Activated CD4-positive, CD25-positive, alpha-beta regulatory T cell (primary cell): ENCODE results near the gene AKAP13.
"Not testable (repeated sequence)": the region's sequence is repeated elsewhere in the genome, so short reads cannot be mapped to it uniquely, and the experiment has no call there.

ENCODE experiments used
- DNase-seq, 4 experiments: peaks; one replicate each; lab custom pipeline; 2025; lab: John Stamatoyannopoulos, UW

The AKAP13 gene

GRCh38 chr15:85564686-85565085 is 184.3 kb downstream of the AKAP13 start:
- no peak for DNase-seq

- no peak for DNase-seq
Measured at GRCh38 chr15:85568261-85568808, 187.9 kb downstream of the AKAP13 start.

DNA sequence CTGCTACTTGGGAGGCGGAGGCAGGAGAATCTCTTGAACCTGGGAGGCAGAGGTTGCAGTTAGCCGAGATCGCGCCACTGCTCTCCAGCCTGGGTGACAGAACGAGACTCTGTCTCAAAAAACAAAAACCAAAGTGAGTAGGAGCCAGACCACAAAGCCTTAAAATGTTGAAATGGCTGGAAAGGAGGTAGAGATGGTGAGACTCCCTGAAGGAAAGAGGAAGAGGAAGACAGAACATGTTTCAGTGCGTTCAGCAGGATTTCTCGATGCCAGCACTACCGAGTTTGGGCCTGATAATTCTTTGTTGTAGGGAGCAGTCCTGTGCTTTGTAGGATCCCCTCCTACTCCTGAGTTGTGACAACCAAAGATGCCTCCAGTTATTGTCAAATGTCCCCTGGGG is 189.9 kb downstream of the AKAP13 start:
- DNase-seq, result no peak

GRCh38 chr15:85571780-85572179 is 191.4 kb downstream of the AKAP13 start:
- no peak for DNase-seq

DNA sequence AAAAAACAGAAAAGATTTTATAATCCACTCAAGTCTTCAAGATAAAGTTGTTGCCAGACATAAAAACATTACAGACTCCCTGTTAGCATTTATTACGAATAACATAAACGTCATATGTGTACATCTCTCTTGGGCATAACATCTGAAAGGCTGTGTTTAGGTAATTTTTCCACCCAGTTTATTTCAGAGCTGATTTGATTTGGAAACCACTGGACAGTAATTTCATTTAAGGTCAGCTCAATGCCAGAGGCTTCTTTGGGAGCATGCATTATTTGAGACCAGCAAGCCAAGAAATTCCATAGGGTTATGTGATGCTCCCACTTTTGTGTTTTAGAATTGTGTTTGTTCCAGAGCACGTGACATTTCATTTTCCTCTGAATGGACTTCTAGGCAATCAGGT is 196.0 kb downstream of the AKAP13 start:
- DNase-seq, result no peak

GRCh38 chr15:85578941-85579701 is 198.7 kb downstream of the AKAP13 start:
- no peak for DNase-seq

GRCh38 chr15:85579957-85580694 is 199.7 kb downstream of the AKAP13 start:
- no peak for DNase-seq

DNA sequence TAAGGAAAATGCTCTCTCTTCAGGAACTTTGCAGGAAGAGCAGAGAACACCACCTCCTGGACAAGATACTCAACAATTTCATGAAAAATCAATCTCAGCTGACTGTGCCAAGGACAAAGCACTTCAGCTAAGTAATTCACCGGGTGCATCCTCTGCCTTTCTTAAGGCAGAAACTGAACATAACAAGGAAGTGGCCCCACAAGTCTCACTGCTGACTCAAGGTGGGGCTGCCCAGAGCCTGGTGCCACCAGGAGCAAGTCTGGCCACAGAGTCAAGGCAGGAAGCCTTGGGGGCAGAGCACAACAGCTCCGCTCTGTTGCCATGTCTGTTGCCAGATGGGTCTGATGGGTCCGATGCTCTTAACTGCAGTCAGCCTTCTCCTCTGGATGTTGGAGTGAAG is 200.5 kb downstream of the AKAP13 start:
- DNase-seq, result peak in 3 of 4 experiments; percentile 4 to 17 (median 10)

- no peak for DNase-seq
Measured at GRCh38 chr15:85581495-85581894, 201.1 kb downstream of the AKAP13 start.

- peak in 2 of 4 experiments; percentile 10 to 45 for DNase-seq
Measured at GRCh38 chr15:85582131-85583079, 202.0 kb downstream of the AKAP13 start.

DNA sequence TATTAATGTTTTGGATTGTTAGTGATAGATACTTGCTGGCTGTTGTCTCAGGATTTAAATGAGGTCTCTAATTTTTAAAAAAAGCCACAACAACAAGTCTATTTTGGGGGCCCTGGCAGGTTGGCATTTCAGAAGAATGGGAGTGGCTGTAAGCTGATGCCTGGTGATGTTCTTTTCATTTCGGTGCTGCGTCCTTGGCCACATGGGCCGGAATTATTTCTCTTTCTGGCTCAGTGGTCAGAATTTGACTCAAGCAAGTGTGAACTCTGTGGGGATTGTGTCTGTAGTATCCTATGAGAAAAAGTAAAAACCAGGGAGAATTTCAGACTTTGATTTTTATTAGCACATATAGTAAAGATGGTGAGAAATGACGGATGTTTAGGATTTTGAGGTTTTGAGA is 203.0 kb downstream of the AKAP13 start:
- DNase-seq, result no peak

DNA sequence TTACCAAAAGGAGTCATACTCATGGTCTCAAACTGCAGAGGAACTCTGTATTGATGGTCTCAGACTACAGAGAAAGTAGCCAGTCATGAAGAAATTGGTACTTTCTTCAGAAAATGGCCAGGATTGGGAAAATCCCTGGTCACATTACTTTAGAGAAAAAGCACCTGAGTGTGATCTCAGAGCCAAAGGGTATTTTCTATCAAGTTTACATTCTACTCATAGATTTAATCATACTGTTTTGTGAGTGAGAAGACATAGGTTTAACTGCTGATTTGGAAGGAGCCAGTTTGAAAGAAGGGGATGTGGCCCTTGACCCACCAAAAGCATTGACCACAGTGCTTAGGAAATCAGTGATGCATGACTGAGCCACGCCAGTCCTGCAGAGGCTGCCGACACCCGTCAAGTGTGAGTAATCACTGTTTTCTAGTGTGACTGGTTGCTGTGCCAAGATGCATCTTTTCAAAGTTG is 203.6 kb downstream of the AKAP13 start:
- DNase-seq, result no peak

DNA sequence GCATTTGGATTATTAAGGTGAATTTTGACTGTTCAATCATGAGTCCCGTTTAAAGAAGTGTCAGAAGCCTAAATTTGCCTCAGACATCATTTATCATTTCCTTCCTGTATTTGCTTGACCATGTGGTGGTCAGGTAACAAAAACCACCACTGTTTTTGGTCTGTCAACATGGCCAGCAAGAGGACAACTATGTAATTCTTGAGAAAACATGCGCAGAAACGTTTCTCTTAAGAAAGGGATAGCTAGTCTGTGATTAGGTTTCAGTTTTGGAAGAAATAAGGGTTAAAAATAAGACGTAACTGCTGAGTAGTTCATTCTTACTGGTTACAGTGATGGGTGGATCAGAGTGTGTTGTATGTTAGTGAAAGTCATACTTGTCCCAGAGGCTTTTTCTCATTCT is 204.5 kb downstream of the AKAP13 start:
- no peak for DNase-seq

DNA sequence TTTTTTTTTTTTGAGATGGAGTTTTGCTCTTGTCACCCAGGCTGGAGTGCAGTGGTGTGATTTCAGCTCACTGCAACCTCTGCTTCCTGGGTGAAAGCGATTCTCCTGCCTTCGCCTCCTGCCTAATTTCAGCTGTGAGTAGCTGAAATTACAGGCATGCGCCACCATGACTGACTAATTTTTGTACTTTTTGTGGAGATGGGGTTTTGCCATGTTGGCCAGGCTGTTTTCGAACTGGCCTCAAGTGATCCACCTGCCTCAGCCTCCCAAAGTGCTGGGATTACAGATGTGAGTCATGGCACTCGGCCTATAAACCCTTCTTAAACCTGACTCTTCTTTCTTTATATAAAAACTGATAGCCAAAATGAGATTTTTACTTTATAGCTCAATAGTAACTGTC is 205.8 kb downstream of the AKAP13 start:
- DNase-seq, result not testable (repeated sequence)

DNA sequence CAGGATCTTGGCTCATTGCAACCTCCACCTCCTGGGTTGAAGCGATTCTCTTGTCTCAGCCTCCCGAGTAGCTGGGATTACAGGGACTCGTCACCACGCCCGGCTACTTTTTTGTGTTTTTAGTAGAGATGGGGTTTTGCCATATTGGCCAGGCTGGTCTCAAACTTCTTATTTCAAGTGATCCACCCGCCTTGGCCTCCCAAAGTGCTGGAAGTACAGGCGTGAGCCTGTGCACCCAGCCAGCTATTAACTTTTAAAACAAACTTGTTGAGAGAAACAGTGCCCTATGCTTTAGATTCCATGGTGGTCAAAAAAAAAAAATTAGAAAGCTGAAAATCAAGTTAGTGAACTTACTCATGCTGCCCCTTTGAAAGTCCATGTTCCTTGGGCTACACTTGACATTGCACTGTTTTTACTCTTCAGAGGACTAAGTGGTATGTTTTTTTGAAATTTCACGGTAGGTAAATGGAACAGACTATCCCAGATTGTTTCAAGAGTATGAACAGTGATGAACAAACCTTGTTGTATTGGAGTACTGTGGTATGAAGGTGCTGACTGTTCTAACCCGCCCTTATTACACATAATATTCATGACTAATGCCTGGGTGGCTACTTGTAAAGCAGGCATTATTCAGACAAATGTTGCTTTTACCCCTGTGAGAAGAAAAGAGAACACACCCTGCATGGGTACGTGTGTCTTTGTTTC is 207.5 kb downstream of the AKAP13 start:
- no peak for DNase-seq

GRCh38 chr15:85588677-85589076 is 208.3 kb downstream of the AKAP13 start:
- no peak for DNase-seq

DNA sequence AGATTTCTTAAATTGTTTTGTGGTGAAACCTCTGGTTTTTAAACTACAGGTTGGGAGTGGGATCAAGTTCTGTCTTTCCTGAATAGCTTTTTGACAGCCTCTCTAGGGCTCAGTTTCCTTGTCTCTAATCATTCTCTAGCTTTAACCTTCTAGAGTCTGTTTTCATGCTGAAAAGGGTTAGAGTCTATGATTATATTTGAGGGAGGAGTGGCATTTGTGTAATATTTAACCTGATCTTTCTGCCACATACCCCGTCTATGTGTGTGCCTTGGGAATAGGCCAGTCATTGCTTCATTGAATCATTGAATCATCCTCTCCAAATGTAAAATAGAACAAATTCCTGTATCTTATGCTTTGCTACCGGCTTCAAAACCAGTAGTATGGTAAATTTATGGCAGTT is 209.4 kb downstream of the AKAP13 start:
- DNase-seq, result no peak

DNA sequence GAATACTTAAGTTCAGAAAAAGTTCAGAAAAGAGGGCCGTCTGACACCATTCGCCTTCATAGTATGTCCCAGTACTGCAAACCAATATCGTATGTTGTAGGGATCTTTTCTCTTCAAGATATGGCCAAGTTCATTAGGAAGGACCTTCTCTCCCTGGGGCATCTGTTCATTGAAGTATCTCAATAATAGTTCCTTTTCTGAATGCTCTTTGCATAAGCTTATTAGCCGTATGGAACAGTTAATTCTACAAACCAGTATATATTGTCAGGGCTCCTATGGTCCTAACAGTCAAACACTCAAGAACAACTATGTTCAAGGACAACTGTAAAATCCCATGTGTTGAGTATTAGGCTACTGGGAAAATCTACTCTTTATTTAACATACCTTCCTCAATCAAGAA is 211.2 kb downstream of the AKAP13 start:
- no peak for DNase-seq

- no peak for DNase-seq
Measured at GRCh38 chr15:85592148-85592547, 211.7 kb downstream of the AKAP13 start.

DNA sequence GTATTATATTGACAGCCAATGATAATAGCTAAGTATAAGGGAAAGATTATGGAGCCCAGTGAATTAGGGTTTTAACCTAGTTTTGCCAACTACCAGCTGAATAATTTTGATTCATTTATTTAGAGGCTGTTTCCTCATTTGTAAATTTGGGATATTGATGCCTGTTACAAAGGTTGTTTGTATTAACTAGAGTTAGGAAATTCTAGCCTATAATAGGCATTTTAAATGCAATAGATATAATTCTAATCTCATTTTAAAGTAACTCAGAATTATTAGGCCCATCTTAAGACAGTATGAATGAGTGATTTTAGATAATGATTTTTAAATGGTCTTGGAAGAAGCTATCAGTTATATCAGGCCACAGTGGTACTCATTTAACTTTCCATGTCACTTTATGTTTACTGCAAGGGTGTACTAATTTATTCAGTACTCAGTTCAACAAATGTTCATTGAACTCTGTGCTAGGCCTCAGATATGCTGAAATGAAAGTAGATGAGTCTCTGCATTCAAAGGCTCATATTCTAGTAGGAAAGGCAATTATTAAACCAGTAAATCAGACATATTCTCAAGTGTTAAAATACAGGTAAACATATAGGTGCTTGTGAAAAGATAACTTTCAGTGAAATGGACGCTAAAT is 213.5 kb downstream of the AKAP13 start:
- no peak for DNase-seq
